Endothelial cell of umbilical vein (primary cell): ENCODE data around the gene MAST4. TPM values are rescaled to one million over a fixed set of nuclear protein-coding genes. Genes with fewer than 3 reads are reported as not detected.

Experiments
- BruUV-seq: library from RNA; stranded (reverse); fragments of 400-500 nt; replicated peaks from 2 replicates; lab custom pipeline; 2021; lab: Mats Ljungman, UMichigan
- CTCF ChIA-PET: fragments of 300-600, 350-600 bp; sonication (Branson Sonifier 250); formaldehyde crosslinking; loops from one replicate; lab custom pipeline; 2021; ENCODE audit warnings: antibody characterized with exemption, inconsistent platforms; lab: Charles Lee
- POLR2A ChIA-PET: fragments of 300-600, 350-600 bp; sonication (Branson Sonifier 250); formaldehyde crosslinking; loops from one replicate; lab custom pipeline; 2021; ENCODE audit warnings: antibody characterized with exemption, inconsistent platforms; lab: Charles Lee
- DNase-seq: peaks from one replicate; pipeline ENCODE4 v3.0.0-alpha.2; 2011; ENCODE audit warnings: low read depth, low spot score
- FAIRE-seq: peaks from 2 replicates; lab custom pipeline; 2011; peaks lifted over from hg19 to GRCh38; lab: Jason Lieb, UNC
- H2AFZ ChIP-seq: 2 replicates; pipeline ENCODE4 v1.6.0; 2012; ENCODE audit warnings: low read depth, low read length, control low read depth, inconsistent platforms
- H3K27ac ChIP-seq: 2 replicates; pipeline ENCODE4 v1.5.1; 2011; ENCODE audit warnings: low read depth, mild to moderate bottlenecking, control low read depth, low read length, moderate library complexity; ENCODE audit not compliant: insufficient read depth
- H3K27me3 ChIP-seq, 2 experiments: 2 replicates each; pipeline versions ENCODE4 v1.6.0 to v1.6.1; 2011; ENCODE audit warnings: low read length in 2 of 2, mixed read lengths in 1 of 2; ENCODE audit not compliant: control insufficient read depth in 2 of 2, insufficient read depth in 2 of 2
- H3K36me3 ChIP-seq, 2 experiments: 2 replicates in 1 of 2; 3 replicates in 1 of 2; pipeline ENCODE4 v1.5.1; 2011; ENCODE audit warnings: low read length in 2 of 2, mild to moderate bottlenecking in 1 of 2, moderate library complexity in 1 of 2; ENCODE audit not compliant: control insufficient read depth in 2 of 2, insufficient read depth in 2 of 2; ENCODE audit errors: extremely low read depth in 1 of 2
- H3K4me1 ChIP-seq: 3 replicates; pipeline ENCODE4 v1.5.1; 2011; ENCODE audit warnings: mild to moderate bottlenecking, low read length; ENCODE audit not compliant: control insufficient read depth, insufficient read depth; ENCODE audit errors: extremely low read depth
- H3K4me2 ChIP-seq: 2 replicates; pipeline ENCODE4 v1.6.1; 2011; ENCODE audit warnings: low read length, control low read depth, mixed read lengths; ENCODE audit not compliant: insufficient read depth
- H3K4me3 ChIP-seq, 3 experiments: fragments of 200-600 bp in 1 of 3; sonication (generic), shearing (Covaris generic) in 1 of 3; replicated peaks in 1 of 3; 2 replicates each; pipeline ENCODE4 v1.5.1; 2011 to 2016; ENCODE audit warnings: control low read depth in 3 of 3, low read length in 3 of 3, mild to moderate bottlenecking in 2 of 3, inconsistent platforms in 1 of 3, low read depth in 1 of 3, moderate library complexity in 1 of 3; ENCODE audit not compliant: insufficient read depth in 1 of 3
- H3K79me2 ChIP-seq: 2 replicates; pipeline ENCODE4 v1.6.0; 2012; ENCODE audit warnings: low read length, inconsistent platforms; ENCODE audit not compliant: control insufficient read depth, insufficient read depth
- H3K9ac ChIP-seq: replicated peaks from 2 replicates; pipeline ENCODE3; 2011; ENCODE audit warnings: low read length, control low read depth; ENCODE audit not compliant: insufficient read depth; ENCODE audit errors: extremely low read depth
- H3K9me1 ChIP-seq: replicated peaks from 3 replicates; pipeline ENCODE4 v1.6.0; 2011; ENCODE audit warnings: mild to moderate bottlenecking, low read length; ENCODE audit not compliant: control insufficient read depth, insufficient read depth; ENCODE audit errors: extremely low read depth
- H3K9me3 ChIP-seq: replicated peaks from 2 replicates; pipeline ENCODE4 v1.5.1; 2012; ENCODE audit warnings: low read length, inconsistent platforms; ENCODE audit not compliant: control insufficient read depth, insufficient read depth
- H4K20me1 ChIP-seq: replicated peaks from 2 replicates; pipeline ENCODE3; 2011; ENCODE audit warnings: mild to moderate bottlenecking, low read length; ENCODE audit not compliant: control insufficient read depth, insufficient read depth; ENCODE audit errors: extremely low read depth
- CTCF ChIP-seq, 2 donors: IDR thresholded peaks; 1 replicate in 1 of 2; 2 replicates in 1 of 2; pipeline ENCODE4 v1.5.1; 2011; ENCODE audit warnings: low read length in 2 of 2, mild to moderate bottlenecking in 2 of 2, moderate library complexity in 2 of 2, control low read depth in 1 of 2, inconsistent platforms in 1 of 2, low read depth in 1 of 2; ENCODE audit not compliant: insufficient read depth in 1 of 2; ENCODE audit errors: extremely low read depth in 1 of 2
- EZH2 ChIP-seq: IDR thresholded peaks from 2 replicates; pipeline ENCODE4 v1.6.1; 2012; ENCODE audit warnings: borderline replicate concordance, low read depth, mild to moderate bottlenecking, moderate library complexity, low read length, inconsistent platforms; ENCODE audit not compliant: severe bottlenecking
- GATA2 ChIP-seq: IDR thresholded peaks from 2 replicates; pipeline ENCODE4 v1.7.0; 2011; ENCODE audit warnings: low read depth, mild to moderate bottlenecking, moderate library complexity, mixed read lengths, low read length; ENCODE audit not compliant: insufficient read length, insufficient read depth
- JUN ChIP-seq: IDR thresholded peaks from 2 replicates; pipeline ENCODE4 v1.6.1; 2011; ENCODE audit warnings: borderline replicate concordance, low read depth; ENCODE audit not compliant: insufficient read length, insufficient read depth
- MAX ChIP-seq: IDR thresholded peaks from 2 replicates; pipeline ENCODE4 v1.6.1; 2011; ENCODE audit not compliant: insufficient read depth, insufficient read length
- MYC ChIP-seq: IDR thresholded peaks from one replicate; pipeline ENCODE4 v1.6.1; 2011; ENCODE audit warnings: mild to moderate bottlenecking, low read depth, low read length
- POLR2A ChIP-seq: IDR thresholded peaks from 2 replicates; pipeline ENCODE4 v1.6.1; 2012; ENCODE audit warnings: low read depth, mild to moderate bottlenecking, control low read depth, low read length
- POLR2AphosphoS5 ChIP-seq: IDR thresholded peaks from 2 replicates; pipeline ENCODE4 v1.6.1; 2012; ENCODE audit warnings: low read depth, mild to moderate bottlenecking, control low read depth, low read length, moderate library complexity; ENCODE audit not compliant: insufficient read depth
- dilution Hi-C: fragments of 300-500 bp; cut with MboI; formaldehyde crosslinking; loops from one replicate; pipeline ENCODE4 v1.15.0; 2019; ENCODE audit warnings: low sequenced_read_pairs; ENCODE audit not compliant: extremely low pct_ligation_motif_present
- intact Hi-C: fragments of 100-400 bp; cut with micrococcal nuclease; formaldehyde crosslinking; loops from one replicate; pipeline ENCODE4 v1.10.0; 2022
- polyA plus RNA-seq, 4 experiments: library from polyadenylated mRNA; depleted of rRNA in 3 of 4; stranded (reverse) in 3 of 4; unstranded in 1 of 4; fragments of >200 nt; gene quantifications; 2 replicates each; pipeline versions ENCODE4 v1.2.1 to v1.2.3, GENCODE V29; 2011 to 2012; ENCODE audit warnings: missing spikeins in 1 of 4
- total RNA-seq: library from RNA; stranded (reverse); gene quantifications from 2 replicates; pipeline ENCODE4 v1.2.3, GENCODE V29; 2021

MAST4 gene
- total and polyA plus RNA-seq, 2 donors (not counting 3 experiments of a cell fraction or from before 2014, with no cell fraction given) = 40.2 to 116 TPM

DNA sequence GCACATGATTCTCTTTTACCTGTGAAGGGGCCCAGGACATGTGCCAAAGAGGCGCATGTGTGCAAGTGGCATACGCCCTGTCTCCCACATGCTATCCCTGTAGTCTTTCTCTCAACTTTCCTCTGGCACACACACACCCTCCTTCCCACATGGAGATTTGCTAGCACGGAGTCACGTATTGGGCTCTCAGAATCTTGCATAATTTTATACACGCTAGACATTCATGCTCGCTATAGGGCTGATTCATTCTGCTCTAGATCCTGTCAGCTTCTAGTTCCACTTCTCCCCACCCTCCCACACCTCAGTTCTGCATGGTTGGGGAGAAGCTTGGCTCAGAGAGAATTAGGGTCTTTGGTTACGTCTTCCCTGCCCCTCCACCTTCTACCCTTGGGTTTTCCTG is 527.6 kb downstream of the MAST4 start:
- BruUV-seq = no TSS peak
- CTCF ChIA-PET = no interaction called here
- no peak for FAIRE-seq

More for the DNA sequence above, 527.6 kb downstream of the MAST4 start:
- Histone ChIP-seq H3K27ac (no peak overlapping the region), H3K9ac (no peak overlapping the region), H3K4me2 (no peak overlapping the region), H3K9me1 (no peaks in the 10 kb centered on the region), H3K79me2 (no peaks in the 10 kb centered on the region), H4K20me1 (no peaks in the 10 kb centered on the region), H3K36me3 (peaks cover 13 to 25% of the 10 kb centered on the region in 2 experiments), H3K27me3 (no peaks in the 10 kb centered on the region), H3K4me3 (no peak overlapping the region), H2AFZ (no peak overlapping the region), H3K9me3 (no peaks in the 10 kb centered on the region), H3K4me1 (no peaks in the 10 kb centered on the region)
- POLR2A ChIA-PET = no interaction called here
- dilution Hi-C loops = no loop called here
- no peak for DNase-seq
- intact Hi-C loops = no loop called here
- no peak for TF ChIP-seq EZH2
- TF ChIP-seq CTCF (IDR thresholded peaks at IDR 0.05; ENCODE audit: extremely low read depth in 1 of 2, insufficient read depth in 1 of 2, low read depth in 1 of 2, low read length in 2 of 2) = no peak
- TF ChIP-seq POLR2AphosphoS5 = no peak
- no peak for TF ChIP-seq JUN
- no peak for TF ChIP-seq GATA2
- no peak for TF ChIP-seq MYC
- no peak for TF ChIP-seq MAX
- TF ChIP-seq POLR2A = no peak
